ENCODE results near the gene CERS3.

Gene CERS3

DNA sequence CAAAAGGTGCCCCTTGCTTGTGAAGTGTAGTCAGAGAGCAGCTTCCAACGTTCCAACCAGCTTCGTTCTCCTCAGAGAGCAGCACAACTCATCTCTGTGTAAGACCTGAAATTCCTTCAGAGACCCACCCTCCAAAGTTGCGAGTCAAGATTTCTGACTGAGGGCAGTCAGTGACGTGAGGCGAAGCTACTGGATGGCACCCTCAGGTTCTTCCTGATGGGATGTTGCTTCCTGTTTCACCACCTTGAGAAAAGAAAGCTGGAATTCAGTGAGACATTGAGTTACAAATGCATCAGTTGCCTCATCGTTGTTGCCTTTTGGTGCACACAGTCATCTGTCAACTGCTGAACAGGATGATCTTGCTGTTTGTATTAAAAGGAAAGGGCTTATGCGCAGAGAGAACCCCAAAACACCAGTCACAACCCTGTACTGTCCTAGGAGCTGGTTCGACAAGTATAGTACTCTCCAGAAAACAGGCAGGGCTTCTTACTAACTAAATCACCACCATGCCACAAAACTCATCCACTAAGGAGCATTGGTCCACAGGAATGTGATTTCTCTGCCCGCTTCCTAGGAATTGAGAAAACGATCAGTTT lies at the start of gene CERS3:
TSS of gene CERS3 (minus strand) at position 118 of the 596 bp plus-strand sequence. CDS start 27,101 bp downstream, outside the sequence.
- Histone ChIP-seq H3K4me3 (ENCODE audit: low read depth in 1 of 2, low read length in 1 of 2) (no peak within 1 kb of the TSS), H3K4me1 (ENCODE audit: control insufficient read depth in 1 of 2, insufficient read depth in 1 of 2, low read depth in 1 of 2, low read length in 1 of 2) (peaks cover 27 to 38% of the 10 kb centered on the region in 2 experiments), H3K9me3 (no peaks in the 10 kb centered on the region), H3K27ac (no peak within 1 kb of the TSS), H3K36me3 (no peaks in the 10 kb centered on the region), H3K27me3 (no peaks in the 10 kb centered on the region)
- TF ChIP-seq, protein P1, sequence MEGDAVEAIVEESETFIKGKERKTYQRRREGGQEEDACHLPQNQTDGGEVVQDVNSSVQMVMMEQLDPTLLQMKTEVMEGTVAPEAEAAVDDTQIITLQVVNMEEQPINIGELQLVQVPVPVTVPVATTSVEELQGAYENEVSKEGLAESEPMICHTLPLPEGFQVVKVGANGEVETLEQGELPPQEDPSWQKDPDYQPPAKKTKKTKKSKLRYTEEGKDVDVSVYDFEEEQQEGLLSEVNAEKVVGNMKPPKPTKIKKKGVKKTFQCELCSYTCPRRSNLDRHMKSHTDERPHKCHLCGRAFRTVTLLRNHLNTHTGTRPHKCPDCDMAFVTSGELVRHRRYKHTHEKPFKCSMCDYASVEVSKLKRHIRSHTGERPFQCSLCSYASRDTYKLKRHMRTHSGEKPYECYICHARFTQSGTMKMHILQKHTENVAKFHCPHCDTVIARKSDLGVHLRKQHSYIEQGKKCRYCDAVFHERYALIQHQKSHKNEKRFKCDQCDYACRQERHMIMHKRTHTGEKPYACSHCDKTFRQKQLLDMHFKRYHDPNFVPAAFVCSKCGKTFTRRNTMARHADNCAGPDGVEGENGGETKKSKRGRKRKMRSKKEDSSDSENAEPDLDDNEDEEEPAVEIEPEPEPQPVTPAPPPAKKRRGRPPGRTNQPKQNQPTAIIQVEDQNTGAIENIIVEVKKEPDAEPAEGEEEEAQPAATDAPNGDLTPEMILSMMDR (IDR thresholded peaks at IDR 0.05), result no peak

DNA sequence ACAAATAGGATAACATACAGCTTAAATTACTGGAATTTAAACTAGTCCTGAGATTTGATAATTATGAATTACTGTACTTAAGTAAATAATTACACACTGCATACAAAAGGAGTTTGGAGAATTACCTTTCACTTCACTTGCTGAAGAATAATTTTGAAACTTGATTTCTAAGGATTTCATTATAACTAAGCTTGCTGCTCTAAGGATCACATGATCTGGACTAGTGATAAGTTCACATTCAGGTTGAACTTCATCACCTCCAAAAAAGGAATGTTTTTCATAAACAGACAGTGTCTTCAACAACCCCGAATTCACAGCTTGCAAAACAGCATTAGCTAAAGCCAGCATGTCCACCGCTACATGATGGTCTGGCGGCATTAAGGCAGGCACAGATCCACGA lies 44.8 kb upstream of the CERS3 start:
- H3K4me3 ChIP-seq (ENCODE audit: low read depth in 1 of 2, low read length in 1 of 2), result no peak overlapping the region
- H3K9me3 ChIP-seq, result no peaks in the 10 kb centered on the region
- H3K27ac ChIP-seq, result no peak overlapping the region
- H3K27me3 ChIP-seq, result no peaks in the 10 kb centered on the region
- peaks cover 4% of the 10 kb centered on the region for H3K36me3 ChIP-seq
- TF ChIP-seq, protein P1 (IDR thresholded peaks at IDR 0.05), result no peak
- peaks cover 15 to 28% of the 10 kb centered on the region in 2 experiments for H3K4me1 ChIP-seq (ENCODE audit: control insufficient read depth in 1 of 2, insufficient read depth in 1 of 2, low read depth in 1 of 2, low read length in 1 of 2)

DNA sequence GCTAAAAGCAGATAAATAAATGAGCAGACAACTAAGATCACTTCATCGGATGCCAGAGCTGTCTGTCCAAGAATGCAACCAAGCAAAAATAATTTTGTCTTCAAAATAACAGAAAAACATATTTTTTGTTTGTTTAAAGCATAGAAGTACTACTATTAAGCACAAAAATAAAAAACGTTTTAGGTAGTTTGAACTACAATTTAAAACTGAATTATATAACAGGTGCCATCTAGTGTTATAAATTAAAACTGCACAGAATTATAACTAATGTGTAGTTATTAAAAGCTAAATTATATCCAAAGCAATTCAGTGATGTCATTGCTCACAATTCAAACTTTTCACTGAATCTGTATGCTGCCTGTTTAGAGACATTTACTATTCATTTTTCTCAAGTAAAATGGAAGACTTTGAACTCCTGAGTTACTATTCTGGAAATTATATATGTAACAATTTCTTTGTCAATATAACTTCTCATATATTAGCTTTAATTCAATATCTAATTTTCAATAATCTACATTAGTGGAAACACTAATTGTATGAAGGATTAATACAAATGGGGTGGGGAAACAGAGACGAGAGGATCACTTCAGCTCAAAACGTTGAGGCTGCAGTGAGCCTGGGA lies 43.7 kb upstream of the CERS3 start:
- H3K4me1 ChIP-seq (ENCODE audit: control insufficient read depth in 1 of 2, insufficient read depth in 1 of 2, low read depth in 1 of 2, low read length in 1 of 2), result peaks cover 15 to 28% of the 10 kb centered on the region in 2 experiments
- TF ChIP-seq, protein P1 (IDR thresholded peaks at IDR 0.05), result peak; percentile 42
- H3K27ac ChIP-seq, result peak overlapping the region; percentile 71
- H3K36me3 ChIP-seq, result peaks cover 4% of the 10 kb centered on the region
- no peaks in the 10 kb centered on the region for H3K9me3 ChIP-seq
- H3K4me3 ChIP-seq (ENCODE audit: low read depth in 1 of 2, low read length in 1 of 2), result no peak overlapping the region
- H3K27me3 ChIP-seq, result no peaks in the 10 kb centered on the region

DNA sequence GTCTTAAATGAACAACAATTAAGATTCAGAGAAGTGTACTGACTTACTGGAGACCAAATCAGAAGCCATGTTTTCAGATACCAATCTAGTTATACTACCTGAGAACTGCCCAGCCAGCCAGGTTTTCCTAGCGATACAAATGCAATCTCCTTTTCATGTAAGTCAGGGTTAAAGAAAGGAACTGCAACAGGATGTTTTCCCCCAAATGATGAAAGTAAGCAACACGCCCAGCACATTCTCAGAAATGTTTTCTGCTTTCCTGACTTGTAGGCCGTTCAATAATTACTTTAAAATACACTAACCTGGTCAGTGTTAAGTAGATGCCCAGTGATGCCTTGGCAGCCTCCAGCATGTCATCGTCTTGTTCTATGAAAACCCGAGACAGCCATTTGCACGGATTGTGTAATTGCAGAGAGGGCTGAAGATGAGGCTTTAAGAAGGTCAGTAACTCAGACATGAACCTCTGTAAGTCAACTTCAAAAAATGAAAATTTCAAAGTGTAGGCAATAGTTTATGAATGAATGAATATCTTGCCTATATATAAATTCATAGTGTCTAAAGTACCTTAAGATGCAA lies 42.9 kb upstream of the CERS3 start:
- Histone ChIP-seq H3K4me3 (ENCODE audit: low read depth in 1 of 2, low read length in 1 of 2) (no peak overlapping the region), H3K27ac (peak overlapping the region; percentile 71)
- TF ChIP-seq, protein P1 (IDR thresholded peaks at IDR 0.05), result no peak

DNA sequence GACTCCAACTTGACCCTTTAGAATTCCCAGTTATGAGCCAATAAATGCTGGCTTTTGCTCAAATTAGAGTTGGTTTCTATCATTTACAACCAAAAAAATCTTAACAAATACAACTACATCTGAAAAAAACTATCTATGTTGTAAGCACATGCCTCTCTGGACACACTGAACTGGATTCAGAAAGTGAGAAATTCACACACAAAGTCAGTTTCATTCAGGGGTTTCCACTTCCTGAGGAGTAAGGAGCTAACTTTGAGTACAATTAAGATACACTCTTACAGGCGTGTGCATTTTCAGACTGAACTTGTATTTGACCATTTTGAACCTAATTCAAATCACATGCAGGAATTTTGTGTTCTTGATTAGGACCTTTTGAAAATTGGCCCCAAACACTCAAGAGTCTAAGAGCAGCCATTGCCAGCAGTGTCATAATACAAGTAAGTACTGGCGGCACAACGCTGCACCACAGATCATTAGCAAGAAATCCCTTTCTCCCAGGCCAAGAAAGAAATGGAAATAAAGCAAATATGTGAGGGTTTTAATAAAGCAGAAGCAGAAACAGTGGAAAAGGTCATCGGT lies 42.1 kb upstream of the CERS3 start:
- Histone ChIP-seq H3K27ac (peak overlapping the region; percentile 71), H3K4me3 (ENCODE audit: low read depth in 1 of 2, low read length in 1 of 2) (no peak overlapping the region), H3K27me3 (no peaks in the 10 kb centered on the region), H3K36me3 (peaks cover 4% of the 10 kb centered on the region), H3K4me1 (ENCODE audit: control insufficient read depth in 1 of 2, insufficient read depth in 1 of 2, low read depth in 1 of 2, low read length in 1 of 2) (peaks cover 25 to 36% of the 10 kb centered on the region in 2 experiments), H3K9me3 (no peaks in the 10 kb centered on the region)
- TF ChIP-seq, protein P1 (IDR thresholded peaks at IDR 0.05), result no peak

More for the DNA sequence above, 42.9 kb upstream of the CERS3 start:
- Histone ChIP-seq H3K9me3 (no peaks in the 10 kb centered on the region), H3K36me3 (peaks cover 4% of the 10 kb centered on the region), H3K27me3 (no peaks in the 10 kb centered on the region), H3K4me1 (ENCODE audit: control insufficient read depth in 1 of 2, insufficient read depth in 1 of 2, low read depth in 1 of 2, low read length in 1 of 2) (peaks cover 16 to 28% of the 10 kb centered on the region in 2 experiments)
